H9 (cell line): ENCODE measurements around the gene HHAT. TPM values are rescaled to one million over a fixed set of nuclear protein-coding genes. Genes with fewer than 3 reads are reported as not detected.

ENCODE experiments used
- DNase-seq: peaks from one replicate; pipeline ENCODE4 v3.0.0-alpha.2; 2017
- H2AFZ ChIP-seq: one replicate; pipeline ENCODE4 v1.6.1; 2013; ENCODE audit warnings: mild to moderate bottlenecking, low read length, control low read depth, moderate library complexity
- H2AK5ac ChIP-seq: 2 replicates; pipeline ENCODE4 v1.6.1; 2013; ENCODE audit warnings: low read length, control low read depth, mixed read lengths; ENCODE audit not compliant: insufficient read length
- H2BK120ac ChIP-seq: one replicate; pipeline ENCODE4 v1.6.1; 2013; ENCODE audit warnings: low read depth, mild to moderate bottlenecking, low read length, control low read depth, inconsistent platforms; ENCODE audit not compliant: poor library complexity, severe bottlenecking
- H2BK12ac ChIP-seq: 2 replicates; pipeline ENCODE4 v1.6.1; 2013; ENCODE audit warnings: low read length, control low read depth, mixed read lengths, low read depth; ENCODE audit not compliant: insufficient read length
- H2BK15ac ChIP-seq: 2 replicates; pipeline ENCODE4 v1.6.1; 2013; ENCODE audit warnings: low read depth, low read length, control low read depth
- H2BK20ac ChIP-seq: one replicate; pipeline ENCODE4 v1.6.1; 2013; ENCODE audit warnings: low read depth, mild to moderate bottlenecking, low read length, control low read depth, inconsistent platforms; ENCODE audit not compliant: poor library complexity, severe bottlenecking
- H2BK5ac ChIP-seq: 2 replicates; pipeline ENCODE4 v1.6.1; 2013; ENCODE audit warnings: low read length, control low read depth, mixed read lengths; ENCODE audit not compliant: insufficient read length
- H3K14ac ChIP-seq: 2 replicates; pipeline ENCODE4 v1.6.1; 2013; ENCODE audit warnings: low read length, control low read depth; ENCODE audit not compliant: insufficient read depth
- H3K18ac ChIP-seq: 2 replicates; pipeline ENCODE4 v1.6.1; 2013; ENCODE audit warnings: low read depth, mild to moderate bottlenecking, mixed read lengths, low read length, control low read depth; ENCODE audit not compliant: insufficient read length
- H3K23ac ChIP-seq: 2 replicates; pipeline ENCODE4 v1.6.1; 2013; ENCODE audit warnings: low read length, control low read depth, mixed read lengths, low read depth; ENCODE audit not compliant: insufficient read length
- H3K23me2 ChIP-seq: 2 replicates; pipeline ENCODE4 v1.6.1; 2013; ENCODE audit warnings: low read depth, mild to moderate bottlenecking, mixed read lengths, low read length, control low read depth; ENCODE audit not compliant: insufficient read length, poor library complexity, severe bottlenecking
- H3K27ac ChIP-seq: 2 replicates; pipeline ENCODE4 v1.5.1; 2013; ENCODE audit warnings: low read length, control low read depth, mixed read lengths, low read depth; ENCODE audit not compliant: insufficient read length
- H3K27me3 ChIP-seq: 2 replicates; pipeline ENCODE4 v1.6.1; 2013; ENCODE audit warnings: low read length, control low read depth, inconsistent platforms; ENCODE audit not compliant: insufficient read depth
- H3K4ac ChIP-seq: 2 replicates; pipeline ENCODE4 v1.6.1; 2013; ENCODE audit warnings: low read depth, mild to moderate bottlenecking, control low read depth, inconsistent platforms, low read length, moderate library complexity
- H3K4me1 ChIP-seq: 2 replicates; pipeline ENCODE4 v1.6.1; 2013; ENCODE audit warnings: low read length, control low read depth, inconsistent platforms; ENCODE audit not compliant: insufficient read depth
- H3K4me2 ChIP-seq: 2 replicates; pipeline ENCODE4 v1.6.1; 2013; ENCODE audit warnings: low read length, control low read depth, mixed read lengths; ENCODE audit not compliant: insufficient read length, insufficient read depth
- H3K56ac ChIP-seq: 2 replicates; pipeline ENCODE4 v1.6.1; 2013; ENCODE audit warnings: low read depth, mild to moderate bottlenecking, mixed read lengths, low read length, control low read depth; ENCODE audit not compliant: insufficient read length
- H3K79me1 ChIP-seq: 2 replicates; pipeline ENCODE4 v1.6.1; 2013; ENCODE audit warnings: low read depth, mild to moderate bottlenecking, moderate library complexity, low read length, control low read depth, inconsistent platforms; ENCODE audit not compliant: insufficient read depth, poor library complexity, severe bottlenecking
- H3K79me2 ChIP-seq: 2 replicates; pipeline ENCODE4 v1.6.1; 2013; ENCODE audit warnings: low read length, control low read depth, inconsistent platforms; ENCODE audit not compliant: insufficient read depth
- H3K9ac ChIP-seq: 2 replicates; pipeline ENCODE4 v1.6.1; 2013; ENCODE audit warnings: low read length, control low read depth, mixed read lengths; ENCODE audit not compliant: insufficient read length; ENCODE audit errors: extremely low read depth
- H3K9me3 ChIP-seq: one replicate; pipeline ENCODE4 v1.6.1; 2013; ENCODE audit warnings: low read depth, low read length, inconsistent platforms; ENCODE audit not compliant: control insufficient read depth
- H3T11ph ChIP-seq: one replicate; pipeline ENCODE4 v1.6.1; 2013; ENCODE audit warnings: mild to moderate bottlenecking, low read length, control low read depth, inconsistent platforms
- H4K20me1 ChIP-seq: one replicate; pipeline ENCODE4 v1.6.1; 2013; ENCODE audit not compliant: control insufficient read depth, insufficient read length, insufficient read depth
- H4K5ac ChIP-seq: 2 replicates; pipeline ENCODE4 v1.6.1; 2013; ENCODE audit warnings: low read depth, mild to moderate bottlenecking, mixed read lengths, low read length, control low read depth; ENCODE audit not compliant: insufficient read length
- H4K8ac ChIP-seq: replicated peaks from 2 replicates; pipeline ENCODE4 v1.6.1; 2013; ENCODE audit warnings: low read length, control low read depth, mixed read lengths, low read depth; ENCODE audit not compliant: insufficient read length
- H4K91ac ChIP-seq: 2 replicates; pipeline ENCODE4 v1.6.1; 2013; ENCODE audit warnings: low read depth, mild to moderate bottlenecking, moderate library complexity, mixed read lengths, low read length, control low read depth; ENCODE audit not compliant: insufficient read length
- H3K27ac Mint-ChIP-seq, 3 experiments: 2 replicates in 2 of 3; 3 replicates in 1 of 3; pipeline ENCODE4 v1.8.0; 2020 to 2021; ENCODE audit warnings: mixed read lengths in 3 of 3, mild to moderate bottlenecking in 1 of 3, moderate library complexity in 1 of 3
- H3K27me3 Mint-ChIP-seq: 2 replicates; pipeline ENCODE4 v1.8.0; 2021; ENCODE audit warnings: low read depth, mild to moderate bottlenecking, moderate library complexity, mixed read lengths
- H3K36me3 Mint-ChIP-seq, 3 experiments: 2 replicates in 2 of 3; 3 replicates in 1 of 3; pipeline ENCODE4 v1.8.0; 2020 to 2021; ENCODE audit warnings: low read depth in 3 of 3, mixed read lengths in 3 of 3; ENCODE audit not compliant: insufficient read depth in 1 of 3
- H3K4me1 Mint-ChIP-seq, 2 experiments: 2 replicates each; pipeline ENCODE4 v1.8.0; 2020; ENCODE audit warnings: mixed read lengths in 2 of 2
- H3K4me3 Mint-ChIP-seq, 2 experiments: 2 replicates in 1 of 2; 3 replicates in 1 of 2; pipeline ENCODE4 v1.8.0; 2020 to 2021; ENCODE audit warnings: mild to moderate bottlenecking in 2 of 2, mixed read lengths in 2 of 2, moderate library complexity in 1 of 2
- H3K9me3 Mint-ChIP-seq, 2 experiments: 2 replicates in 1 of 2; 3 replicates in 1 of 2; pipeline ENCODE4 v1.8.0; 2020; ENCODE audit warnings: mild to moderate bottlenecking in 2 of 2, mixed read lengths in 2 of 2, moderate library complexity in 1 of 2
- CTCF ChIP-seq: fragments of 200-600 bp; sonication (generic); conservative IDR thresholded peaks from 3 replicates; pipeline ENCODE4 v1.8.0; 2021; ENCODE audit warnings: antibody characterized with exemption, mild to moderate bottlenecking
- WGBS: extraction: QIAGEN DNeasy Blood & Tissue Kit; methylation state at CpG from one replicate; pipeline ENCODE4 v1.1.7; 2013; ENCODE audit warnings: missing lambda C conversion rate, low lambda C conversion rate, mixed read lengths; ENCODE audit not compliant: insufficient read length; ENCODE audit errors: extremely low coverage; 5-methylcytosine and 5-hydroxymethylcytosine counted together
- total RNA-seq: library from RNA; stranded (reverse); gene quantifications from 2 replicates; pipeline ENCODE4 v1.2.1, GENCODE V29; 2021

HHAT gene
- total RNA-seq, 1 experiment from 2014 or later: 0.48 TPM

DNA sequence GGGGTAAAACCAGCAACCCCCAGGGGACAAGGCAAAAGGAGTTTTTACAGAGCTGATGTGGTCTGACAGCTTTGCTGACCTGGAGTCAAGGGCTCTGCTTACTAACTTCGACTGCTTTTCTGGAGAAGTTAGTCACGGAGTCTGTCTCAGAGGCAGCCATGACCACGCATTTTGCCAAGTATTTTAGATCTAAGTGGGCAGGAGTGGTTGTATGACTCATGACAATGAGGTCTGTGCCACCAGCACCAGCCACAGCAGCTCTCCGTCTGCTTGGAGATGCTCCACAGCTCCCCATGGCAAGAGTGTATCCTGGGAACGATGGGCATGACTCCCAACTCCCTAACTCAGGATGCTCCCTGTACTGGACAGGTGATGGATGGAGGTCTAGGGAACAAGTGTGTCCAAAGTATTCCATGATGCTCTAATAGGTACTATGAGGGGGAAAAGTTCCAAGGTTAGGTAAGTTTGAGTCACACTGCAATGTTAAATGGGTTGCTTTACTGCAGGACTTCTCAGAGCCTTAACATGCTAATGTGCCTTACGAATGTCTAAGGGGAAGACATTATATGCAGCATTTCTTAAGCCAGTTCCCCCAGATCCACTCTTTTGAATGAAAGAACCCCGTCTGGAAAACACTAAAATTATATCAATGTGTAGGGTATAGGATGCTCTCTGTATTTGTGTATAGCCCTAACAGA, 359.0 kb downstream of the HHAT start:
- no peak overlapping the region for H2AFZ ChIP-seq
- H3K27me3 Mint-ChIP-seq: no peaks in the 10 kb centered on the region
- H4K20me1 ChIP-seq: no peaks in the 10 kb centered on the region
- no peak overlapping the region for H2BK12ac ChIP-seq
- H3T11ph ChIP-seq: no peak overlapping the region
- H3K79me2 ChIP-seq: no peaks in the 10 kb centered on the region
- H3K18ac ChIP-seq: no peak overlapping the region
- H4K91ac ChIP-seq: no peak overlapping the region
- H3K4me1 Mint-ChIP-seq: no peaks in the 10 kb centered on the region
- H4K8ac ChIP-seq: no peak overlapping the region
- H3K9ac ChIP-seq: no peak overlapping the region
- H2AK5ac ChIP-seq: no peak overlapping the region
- H3K27ac ChIP-seq: no peak overlapping the region
- H3K27me3 ChIP-seq: no peaks in the 10 kb centered on the region
- H3K4me2 ChIP-seq: no peak overlapping the region
- H2BK15ac ChIP-seq: no peak overlapping the region
- no peaks in the 10 kb centered on the region for H3K9me3 Mint-ChIP-seq
- H3K79me1 ChIP-seq: no peaks in the 10 kb centered on the region
- H3K14ac ChIP-seq: no peak overlapping the region
- H3K4me1 ChIP-seq: no peaks in the 10 kb centered on the region
- WGBS: no CpG with 5 or more reads among the region's 7 CpGs
- H3K4ac ChIP-seq: no peak overlapping the region
- H3K36me3 Mint-ChIP-seq: no peaks in the 10 kb centered on the region
- no peak overlapping the region for H2BK120ac ChIP-seq
- no peak overlapping the region for H4K5ac ChIP-seq
- no peak overlapping the region for H3K4me3 Mint-ChIP-seq
- DNase-seq: no peak
- no peak overlapping the region for H3K23ac ChIP-seq
- no peak overlapping the region for H2BK20ac ChIP-seq
- no peak overlapping the region; a peak in 1 of 7 replicates for H3K27ac Mint-ChIP-seq
- no peak overlapping the region for H2BK5ac ChIP-seq
- no peaks in the 10 kb centered on the region for H3K23me2 ChIP-seq
- H3K56ac ChIP-seq: no peak overlapping the region
- no peaks in the 10 kb centered on the region for H3K9me3 ChIP-seq
- TF ChIP-seq CTCF: no peak
